Esophagus squamous epithelium (tissue), 4 donors: ENCODE measurements around the gene FMN2.

ENCODE experiments used
- POLR2A ChIP-seq, 4 donors: fragments of 450-650 bp; IDR thresholded peaks; one replicate each; pipeline ENCODE4 v1.6.1; 2017; ENCODE audit warnings: antibody characterized with exemption in 4 of 4, mild to moderate bottlenecking in 4 of 4, moderate library complexity in 3 of 4
- TF ChIP-seq, protein P1 (sequence below), 6 experiments: fragments of 450-650 bp in 4 of 6; fragments of 200-600 bp in 2 of 6; sonication (generic) in 2 of 6; IDR thresholded peaks; one replicate each; pipeline ENCODE4 v1.5.1; 2016 to 2019; ENCODE audit warnings: antibody characterized with exemption in 6 of 6, mild to moderate bottlenecking in 4 of 6, moderate library complexity in 4 of 6

DNA sequence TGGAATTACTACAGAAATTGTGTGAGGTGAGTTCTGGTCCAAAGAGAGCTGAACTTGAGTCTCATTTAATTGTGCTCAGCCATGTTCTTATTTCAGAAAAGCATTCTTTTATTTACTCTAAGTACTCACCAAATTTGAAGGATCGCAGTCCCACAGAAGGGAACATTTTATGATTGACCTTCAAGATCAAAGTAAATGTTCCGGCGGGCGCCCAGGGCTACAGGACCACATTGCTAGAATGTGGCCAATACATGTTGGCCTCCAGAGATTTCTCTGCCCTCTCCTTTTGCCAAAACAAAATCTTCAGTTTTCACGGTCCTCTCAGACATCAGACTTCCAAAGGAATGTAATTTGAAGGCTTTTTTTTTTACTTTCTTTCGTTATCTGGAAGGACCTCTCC is 237.8 kb downstream of the FMN2 start:
- no peak for TF ChIP-seq POLR2A (IDR thresholded peaks at IDR 0.05)
- TF ChIP-seq, protein P1, sequence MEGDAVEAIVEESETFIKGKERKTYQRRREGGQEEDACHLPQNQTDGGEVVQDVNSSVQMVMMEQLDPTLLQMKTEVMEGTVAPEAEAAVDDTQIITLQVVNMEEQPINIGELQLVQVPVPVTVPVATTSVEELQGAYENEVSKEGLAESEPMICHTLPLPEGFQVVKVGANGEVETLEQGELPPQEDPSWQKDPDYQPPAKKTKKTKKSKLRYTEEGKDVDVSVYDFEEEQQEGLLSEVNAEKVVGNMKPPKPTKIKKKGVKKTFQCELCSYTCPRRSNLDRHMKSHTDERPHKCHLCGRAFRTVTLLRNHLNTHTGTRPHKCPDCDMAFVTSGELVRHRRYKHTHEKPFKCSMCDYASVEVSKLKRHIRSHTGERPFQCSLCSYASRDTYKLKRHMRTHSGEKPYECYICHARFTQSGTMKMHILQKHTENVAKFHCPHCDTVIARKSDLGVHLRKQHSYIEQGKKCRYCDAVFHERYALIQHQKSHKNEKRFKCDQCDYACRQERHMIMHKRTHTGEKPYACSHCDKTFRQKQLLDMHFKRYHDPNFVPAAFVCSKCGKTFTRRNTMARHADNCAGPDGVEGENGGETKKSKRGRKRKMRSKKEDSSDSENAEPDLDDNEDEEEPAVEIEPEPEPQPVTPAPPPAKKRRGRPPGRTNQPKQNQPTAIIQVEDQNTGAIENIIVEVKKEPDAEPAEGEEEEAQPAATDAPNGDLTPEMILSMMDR (IDR thresholded peaks at IDR 0.05): no peak
